Measurements from ENCODE around the gene THAP11.
A peak's percentile ranks its signal among the peaks of the same experiment; 100 is the strongest.

The THAP11 gene

GRCh38 chr16:67881621-67882161 is 39.6 kb downstream of the THAP11 start:
- no peaks in the 10 kb centered on the region for H3K9me3 ChIP-seq (ENCODE audit: control insufficient read depth in 2 of 2, low read length in 2 of 2)
- H3K9ac ChIP-seq (ENCODE audit: low read depth in 1 of 2, low read length in 2 of 2), result no peak overlapping the region
- H3K4me3 ChIP-seq (ENCODE audit: low read length in 2 of 2), result no peak overlapping the region
- H3K27me3 ChIP-seq (ENCODE audit: control insufficient read depth in 2 of 2, insufficient read depth in 2 of 2, low read length in 2 of 2), result no peaks in the 10 kb centered on the region
- peaks cover 6 to 7% of the 10 kb centered on the region in 2 donors for H3K4me1 ChIP-seq (ENCODE audit: control insufficient read depth in 2 of 2, insufficient read depth in 2 of 2, low read length in 2 of 2)
- no peak overlapping the region for H3K27ac ChIP-seq (ENCODE audit: low read depth in 2 of 2, low read length in 2 of 2)
- H3K36me3 ChIP-seq (ENCODE audit: control insufficient read depth in 2 of 2, insufficient read depth in 2 of 2, low read length in 2 of 2), result peaks cover 73 to 82% of the 10 kb centered on the region in 2 donors

- H3K4me1 ChIP-seq (ENCODE audit: control insufficient read depth in 2 of 2, insufficient read depth in 2 of 2, low read length in 2 of 2), result peaks cover 6 to 7% of the 10 kb centered on the region in 2 donors
These were observed 40.4 kb downstream of the THAP11 start for GRCh38 chr16:67882374-67883145.

GRCh38 chr16:67883146-67883871 is 41.2 kb downstream of the THAP11 start:
- Histone ChIP-seq H3K4me3 (ENCODE audit: low read length in 2 of 2) (no peak overlapping the region), H3K36me3 (ENCODE audit: control insufficient read depth in 2 of 2, insufficient read depth in 2 of 2, low read length in 2 of 2) (peaks cover 57 to 68% of the 10 kb centered on the region in 2 donors), H3K4me1 (ENCODE audit: control insufficient read depth in 2 of 2, insufficient read depth in 2 of 2, low read length in 2 of 2) (peaks cover 6 to 7% of the 10 kb centered on the region in 2 donors), H3K27me3 (ENCODE audit: control insufficient read depth in 2 of 2, insufficient read depth in 2 of 2, low read length in 2 of 2) (no peaks in the 10 kb centered on the region), H3K27ac (ENCODE audit: low read depth in 2 of 2, low read length in 2 of 2) (peak overlapping the region; percentile 45 to 54), H3K9me3 (ENCODE audit: control insufficient read depth in 2 of 2, low read length in 2 of 2) (no peaks in the 10 kb centered on the region), H3K9ac (ENCODE audit: low read depth in 1 of 2, low read length in 2 of 2) (no peak overlapping the region)

More at GRCh38 chr16:67882374-67883145, 40.4 kb downstream of the THAP11 start:
- peaks cover 64 to 76% of the 10 kb centered on the region in 2 donors for H3K36me3 ChIP-seq (ENCODE audit: control insufficient read depth in 2 of 2, insufficient read depth in 2 of 2, low read length in 2 of 2)
- peak overlapping the region in 1 of 2 donors; percentile 45 for H3K27ac ChIP-seq (ENCODE audit: low read depth in 2 of 2, low read length in 2 of 2)
- H3K9ac ChIP-seq (ENCODE audit: low read depth in 1 of 2, low read length in 2 of 2), result no peak overlapping the region
- H3K27me3 ChIP-seq (ENCODE audit: control insufficient read depth in 2 of 2, insufficient read depth in 2 of 2, low read length in 2 of 2), result no peaks in the 10 kb centered on the region
- H3K9me3 ChIP-seq (ENCODE audit: control insufficient read depth in 2 of 2, low read length in 2 of 2), result no peaks in the 10 kb centered on the region
- no peak overlapping the region for H3K4me3 ChIP-seq (ENCODE audit: low read length in 2 of 2)

- Histone ChIP-seq H3K9ac (ENCODE audit: low read depth in 1 of 2, low read length in 2 of 2) (no peak overlapping the region), H3K4me1 (ENCODE audit: control insufficient read depth in 2 of 2, insufficient read depth in 2 of 2, low read length in 2 of 2) (peaks cover 6 to 7% of the 10 kb centered on the region in 2 donors), H3K4me3 (ENCODE audit: low read length in 2 of 2) (no peak overlapping the region), H3K36me3 (ENCODE audit: control insufficient read depth in 2 of 2, insufficient read depth in 2 of 2, low read length in 2 of 2) (peaks cover 51 to 62% of the 10 kb centered on the region in 2 donors), H3K27ac (ENCODE audit: low read depth in 2 of 2, low read length in 2 of 2) (no peak overlapping the region), H3K27me3 (ENCODE audit: control insufficient read depth in 2 of 2, insufficient read depth in 2 of 2, low read length in 2 of 2) (no peaks in the 10 kb centered on the region), H3K9me3 (ENCODE audit: control insufficient read depth in 2 of 2, low read length in 2 of 2) (no peaks in the 10 kb centered on the region)
These were observed 41.7 kb downstream of the THAP11 start for GRCh38 chr16:67883872-67884261.

GRCh38 chr16:67884684-67885083 is 42.6 kb downstream of the THAP11 start, which contains the start of gene NRN1L:
TSS of gene NRN1L (plus strand) at chr16:67884885. CDS start at chr16:67884904, 19 bp downstream.
- H3K27me3 ChIP-seq (ENCODE audit: control insufficient read depth in 2 of 2, insufficient read depth in 2 of 2, low read length in 2 of 2), result no peaks in the 10 kb centered on the region
- H3K9ac ChIP-seq (ENCODE audit: low read depth in 1 of 2, low read length in 2 of 2), result no peak within 1 kb of the TSS
- no peak within 1 kb of the TSS for H3K4me3 ChIP-seq (ENCODE audit: low read length in 2 of 2)
- H3K27ac ChIP-seq (ENCODE audit: low read depth in 2 of 2, low read length in 2 of 2), result no peak within 1 kb of the TSS
- no peaks in the 10 kb centered on the region for H3K9me3 ChIP-seq (ENCODE audit: control insufficient read depth in 2 of 2, low read length in 2 of 2)
- H3K4me1 ChIP-seq (ENCODE audit: control insufficient read depth in 2 of 2, insufficient read depth in 2 of 2, low read length in 2 of 2), result peaks cover 6 to 7% of the 10 kb centered on the region in 2 donors
- peaks cover 43 to 54% of the 10 kb centered on the region in 2 donors for H3K36me3 ChIP-seq (ENCODE audit: control insufficient read depth in 2 of 2, insufficient read depth in 2 of 2, low read length in 2 of 2)

- Histone ChIP-seq H3K4me3 (ENCODE audit: low read length in 2 of 2) (no peak overlapping the region), H3K9me3 (ENCODE audit: control insufficient read depth in 2 of 2, low read length in 2 of 2) (no peaks in the 10 kb centered on the region), H3K4me1 (ENCODE audit: control insufficient read depth in 2 of 2, insufficient read depth in 2 of 2, low read length in 2 of 2) (peaks cover 6 to 7% of the 10 kb centered on the region in 2 donors), H3K27me3 (ENCODE audit: control insufficient read depth in 2 of 2, insufficient read depth in 2 of 2, low read length in 2 of 2) (no peaks in the 10 kb centered on the region), H3K36me3 (ENCODE audit: control insufficient read depth in 2 of 2, insufficient read depth in 2 of 2, low read length in 2 of 2) (peaks cover 34 to 46% of the 10 kb centered on the region in 2 donors), H3K9ac (ENCODE audit: low read depth in 1 of 2, low read length in 2 of 2) (no peak overlapping the region), H3K27ac (ENCODE audit: low read depth in 2 of 2, low read length in 2 of 2) (no peak overlapping the region)
These were observed 43.4 kb downstream of the THAP11 start for GRCh38 chr16:67885545-67885944.

- peaks cover 6 to 7% of the 10 kb centered on the region in 2 donors for H3K4me1 ChIP-seq (ENCODE audit: control insufficient read depth in 2 of 2, insufficient read depth in 2 of 2, low read length in 2 of 2)
- peaks cover 30 to 41% of the 10 kb centered on the region in 2 donors for H3K36me3 ChIP-seq (ENCODE audit: control insufficient read depth in 2 of 2, insufficient read depth in 2 of 2, low read length in 2 of 2)
- no peak overlapping the region for H3K9ac ChIP-seq (ENCODE audit: low read depth in 1 of 2, low read length in 2 of 2)
- H3K27me3 ChIP-seq (ENCODE audit: control insufficient read depth in 2 of 2, insufficient read depth in 2 of 2, low read length in 2 of 2), result no peaks in the 10 kb centered on the region
- H3K9me3 ChIP-seq (ENCODE audit: control insufficient read depth in 2 of 2, low read length in 2 of 2), result no peaks in the 10 kb centered on the region
- no peak overlapping the region for H3K4me3 ChIP-seq (ENCODE audit: low read length in 2 of 2)
- H3K27ac ChIP-seq (ENCODE audit: low read depth in 2 of 2, low read length in 2 of 2), result no peak overlapping the region
These were observed 43.9 kb downstream of the THAP11 start for GRCh38 chr16:67885976-67886375.

- Histone ChIP-seq H3K4me1 (ENCODE audit: control insufficient read depth in 2 of 2, insufficient read depth in 2 of 2, low read length in 2 of 2) (peaks cover 6 to 7% of the 10 kb centered on the region in 2 donors), H3K27me3 (ENCODE audit: control insufficient read depth in 2 of 2, insufficient read depth in 2 of 2, low read length in 2 of 2) (no peaks in the 10 kb centered on the region), H3K9me3 (ENCODE audit: control insufficient read depth in 2 of 2, low read length in 2 of 2) (no peaks in the 10 kb centered on the region), H3K27ac (ENCODE audit: low read depth in 2 of 2, low read length in 2 of 2) (no peak overlapping the region), H3K4me3 (ENCODE audit: low read length in 2 of 2) (no peak overlapping the region), H3K9ac (ENCODE audit: low read depth in 1 of 2, low read length in 2 of 2) (no peak overlapping the region), H3K36me3 (ENCODE audit: control insufficient read depth in 2 of 2, insufficient read depth in 2 of 2, low read length in 2 of 2) (peaks cover 26 to 37% of the 10 kb centered on the region in 2 donors)
These were observed 44.3 kb downstream of the THAP11 start for GRCh38 chr16:67886387-67886786.

GRCh38 chr16:67888331-67888730 is 46.2 kb downstream of the THAP11 start:
- Histone ChIP-seq H3K4me1 (ENCODE audit: control insufficient read depth in 2 of 2, insufficient read depth in 2 of 2, low read length in 2 of 2) (peaks cover 3 to 7% of the 10 kb centered on the region in 2 donors), H3K36me3 (ENCODE audit: control insufficient read depth in 2 of 2, insufficient read depth in 2 of 2, low read length in 2 of 2) (peaks cover 6 to 19% of the 10 kb centered on the region in 2 donors), H3K4me3 (ENCODE audit: low read length in 2 of 2) (no peak overlapping the region), H3K9ac (ENCODE audit: low read depth in 1 of 2, low read length in 2 of 2) (no peak overlapping the region), H3K9me3 (ENCODE audit: control insufficient read depth in 2 of 2, low read length in 2 of 2) (no peaks in the 10 kb centered on the region), H3K27me3 (ENCODE audit: control insufficient read depth in 2 of 2, insufficient read depth in 2 of 2, low read length in 2 of 2) (no peaks in the 10 kb centered on the region), H3K27ac (ENCODE audit: low read depth in 2 of 2, low read length in 2 of 2) (no peak overlapping the region)

GRCh38 chr16:67892375-67892774 is 50.3 kb downstream of the THAP11 start:
- no peaks in the 10 kb centered on the region for H3K9me3 ChIP-seq (ENCODE audit: control insufficient read depth in 2 of 2, low read length in 2 of 2)
- peak overlapping the region; percentile 28 to 97 for H3K27ac ChIP-seq (ENCODE audit: low read depth in 2 of 2, low read length in 2 of 2)
- H3K27me3 ChIP-seq (ENCODE audit: control insufficient read depth in 2 of 2, insufficient read depth in 2 of 2, low read length in 2 of 2), result no peaks in the 10 kb centered on the region
- peak overlapping the region; percentile 66 to 87 for H3K4me3 ChIP-seq (ENCODE audit: low read length in 2 of 2)
- H3K9ac ChIP-seq (ENCODE audit: low read depth in 1 of 2, low read length in 2 of 2), result peak overlapping the region; percentile 60 to 70
- peaks cover 16 to 19% of the 10 kb centered on the region in 2 donors for H3K4me1 ChIP-seq (ENCODE audit: control insufficient read depth in 2 of 2, insufficient read depth in 2 of 2, low read length in 2 of 2)
- no peaks in the 10 kb centered on the region for H3K36me3 ChIP-seq (ENCODE audit: control insufficient read depth in 2 of 2, insufficient read depth in 2 of 2, low read length in 2 of 2)

Data from mucosa of rectum (tissue), 2 donors.